K562 (cell line): Measurements from ENCODE around the gene PDE6D. TPM values are rescaled to one million over a fixed set of nuclear protein-coding genes. Genes with fewer than 3 reads are reported as not detected.

Source experiments
- ATAC-seq: fragments of 200-7000 bp; cut with Tn5 transposase; 3 replicates; pipeline ENCODE4 v1.9.1; 2020; ENCODE audit warnings: moderate library complexity
- BruUV-seq: library from RNA; stranded (reverse); fragments of 400-500 nt; replicated peaks from 2 replicates; lab custom pipeline; 2021; lab: Mats Ljungman, UMichigan
- CTCF ChIA-PET: fragments of 300-600 bp; formaldehyde crosslinking; extraction: SDS; loops from one replicate; lab custom pipeline; 2021; ENCODE audit warnings: low intra/inter-chr PET ratio; lab: Yijun Ruan, JAX
- POLR2A ChIA-PET: fragments of 300-600, 350-650 bp; sonication (Branson Sonifier 250); formaldehyde crosslinking; extraction: SDS; loops from one replicate; lab custom pipeline; 2021; ENCODE audit warnings: antibody characterized with exemption, inconsistent platforms; lab: Yijun Ruan, JAX
- DNase-seq, 4 experiments: peaks; one replicate each; pipeline versions ENCODE4 v3.0.0 to v3.0.0-alpha.2; 2011 to 2018; ENCODE audit warnings: low spot score in 3 of 4, mixed read lengths in 3 of 4; ENCODE audit errors: extremely low read depth in 1 of 4
- FAIRE-seq: peaks from 2 replicates; lab custom pipeline; 2011; peaks lifted over from hg19 to GRCh38; lab: Jason Lieb, UNC
- H2AFZ ChIP-seq: 2 replicates; pipeline ENCODE4 v1.6.0; 2011; ENCODE audit warnings: low read depth, low read length, control low read depth, inconsistent platforms
- H3K27ac ChIP-seq: fragments of 200-600 bp; 3 replicates; pipeline ENCODE4 v1.8.0; 2011; ENCODE audit warnings: low read depth, mild to moderate bottlenecking, control low read depth, inconsistent platforms, low read length, moderate library complexity, mixed read lengths; ENCODE audit errors: extremely low read depth
- H3K27me3 ChIP-seq, 2 experiments: fragments of 300-600 bp in 1 of 2; 2 replicates in 1 of 2; 3 replicates in 1 of 2; pipeline versions ENCODE4 v1.6.0 to v1.8.0; 2011; ENCODE audit warnings: inconsistent platforms in 2 of 2, low read length in 2 of 2, mild to moderate bottlenecking in 1 of 2, mixed read lengths in 1 of 2, moderate library complexity in 1 of 2; ENCODE audit not compliant: control insufficient read depth in 2 of 2, insufficient read depth in 2 of 2
- H3K36me3 ChIP-seq: fragments of 300-600 bp; 3 replicates; pipeline ENCODE4 v1.8.0; 2011; ENCODE audit warnings: mild to moderate bottlenecking, low read length, inconsistent platforms; ENCODE audit not compliant: control insufficient read depth, insufficient read depth
- H3K4me1 ChIP-seq, 2 experiments: fragments of 200-600 bp in 1 of 2; replicated peaks in 1 of 2; 2 replicates in 1 of 2; 3 replicates in 1 of 2; pipeline versions ENCODE4 v1.5.1 to v1.8.0; 2011; ENCODE audit warnings: inconsistent platforms in 2 of 2, low read length in 2 of 2, mild to moderate bottlenecking in 1 of 2, mixed read lengths in 1 of 2, moderate library complexity in 1 of 2; ENCODE audit not compliant: control insufficient read depth in 2 of 2, insufficient read depth in 2 of 2
- H3K4me2 ChIP-seq: 2 replicates; pipeline ENCODE4 v1.6.1; 2011; ENCODE audit warnings: low read length, control low read depth, inconsistent platforms, mixed read lengths; ENCODE audit not compliant: insufficient read depth
- H3K4me3 ChIP-seq: fragments of 200-600 bp; sonication (generic), shearing (Covaris generic); 2 replicates; pipeline ENCODE4 v1.5.1; 2016; ENCODE audit warnings: control low read depth, inconsistent platforms
- H3K79me2 ChIP-seq: fragments of 200-600 bp; 3 replicates; pipeline ENCODE4 v1.8.0; 2011; ENCODE audit warnings: low read length, inconsistent platforms; ENCODE audit not compliant: control insufficient read depth, insufficient read depth
- H3K9ac ChIP-seq, 2 experiments: 2 replicates each; pipeline versions ENCODE4 v1.6.0 to v1.6.1; 2011; ENCODE audit warnings: low read depth in 2 of 2, low read length in 2 of 2, control low read depth in 1 of 2, inconsistent platforms in 1 of 2, mild to moderate bottlenecking in 1 of 2, mixed read lengths in 1 of 2; ENCODE audit not compliant: insufficient read depth in 1 of 2
- H3K9me1 ChIP-seq: one replicate; pipeline ENCODE4 v1.6.0; 2011; ENCODE audit warnings: inconsistent platforms, mild to moderate bottlenecking, low read length, moderate library complexity; ENCODE audit not compliant: control insufficient read depth, insufficient read depth
- H3K9me3 ChIP-seq: replicated peaks from 2 replicates; pipeline ENCODE4 v1.5.1; 2011; ENCODE audit warnings: low read depth, low read length, inconsistent platforms; ENCODE audit not compliant: control insufficient read depth, insufficient read depth
- H4K20me1 ChIP-seq: replicated peaks from 2 replicates; pipeline ENCODE4 v1.6.1; 2011; ENCODE audit warnings: low read length, inconsistent platforms, mixed read lengths; ENCODE audit not compliant: control insufficient read depth, insufficient read depth
- POLR2A ChIP-seq: fragments of 450-650 bp; conservative IDR thresholded peaks from 2 replicates; pipeline ENCODE4 v1.6.1; 2016
- RBFOX2 ChIP-seq: fragments of 200-400 bp; formaldehyde crosslinking; IDR thresholded peaks from 2 replicates; pipeline ENCODE4 v1.6.1; 2017; ENCODE audit warnings: low read depth, mild to moderate bottlenecking, low read length, moderate library complexity
- WGBS: fragments of 100-300 bp; shearing (Covaris generic); methylation state at CpG from one replicate; pipeline ENCODE4 v1.1.6; 2016; ENCODE audit warnings: low coverage, mixed read lengths; ENCODE audit not compliant: insufficient coverage; ENCODE audit errors: missing lambda C conversion rate; 5-methylcytosine and 5-hydroxymethylcytosine counted together
- in situ Hi-C: fragments of 300-500 bp; cut with MboI; formaldehyde crosslinking; loops from 4 replicates; pipeline ENCODE4 v1.15.0; 2018; ENCODE audit warnings: inconsistent platforms, mixed read lengths
- intact Hi-C: fragments of 100-400 bp; cut with micrococcal nuclease; formaldehyde crosslinking; loops from 2 replicates; pipeline ENCODE4 v1.14.2; 2022
- polyA plus RNA-seq, 8 experiments: library from polyadenylated mRNA; depleted of rRNA in 4 of 8; stranded (reverse) in 5 of 8; unstranded in 3 of 8; fragments of >200 nt; fragmentation: Nextera tagmentation in 2 of 8; fragmentation: Illumina TruSeq in 1 of 8; extraction: Ambion mirVana in 2 of 8; extraction: Trizol in 1 of 8; gene quantifications; 2 replicates each; pipeline versions ENCODE4 v1.2.1 to v1.2.3, GENCODE V29; 2011 to 2014; ENCODE audit warnings: inconsistent platforms in 1 of 8, missing spikeins in 1 of 8
- total RNA-seq, 7 experiments: library from RNA; depleted of rRNA in 6 of 7; stranded (reverse); fragments of >200 nt in 6 of 7; fragmentation: Illumina TruSeq in 2 of 7; extraction: Trizol in 2 of 7; gene quantifications; 2 replicates each; pipeline versions ENCODE4 v1.2.1 to v1.2.3, GENCODE V29; 2011 to 2021; ENCODE audit warnings: low replicate concordance in 1 of 7
- TF ChIP-seq, protein P1 (sequence below): fragments of 250-450 bp; sonication (Bioruptor Pico); IDR thresholded peaks from 2 replicates; pipeline ENCODE4 v1.4.0; 2020; ENCODE audit warnings: mild to moderate bottlenecking
- TF ChIP-seq, protein P2 (sequence below): sonication (generic); formaldehyde crosslinking; IDR thresholded peaks from 2 replicates; pipeline ENCODE4 v1.8.0; 2022; ENCODE audit warnings: missing genetic modification reagents, mild to moderate bottlenecking, borderline replicate concordance

Gene PDE6D
- total and polyA plus RNA-seq, 9 of the 15 experiments (the other 6 are each of a cell fraction or from before 2014, with no cell fraction given), result 0.65 to 11.6 (median 7.0) TPM

DNA sequence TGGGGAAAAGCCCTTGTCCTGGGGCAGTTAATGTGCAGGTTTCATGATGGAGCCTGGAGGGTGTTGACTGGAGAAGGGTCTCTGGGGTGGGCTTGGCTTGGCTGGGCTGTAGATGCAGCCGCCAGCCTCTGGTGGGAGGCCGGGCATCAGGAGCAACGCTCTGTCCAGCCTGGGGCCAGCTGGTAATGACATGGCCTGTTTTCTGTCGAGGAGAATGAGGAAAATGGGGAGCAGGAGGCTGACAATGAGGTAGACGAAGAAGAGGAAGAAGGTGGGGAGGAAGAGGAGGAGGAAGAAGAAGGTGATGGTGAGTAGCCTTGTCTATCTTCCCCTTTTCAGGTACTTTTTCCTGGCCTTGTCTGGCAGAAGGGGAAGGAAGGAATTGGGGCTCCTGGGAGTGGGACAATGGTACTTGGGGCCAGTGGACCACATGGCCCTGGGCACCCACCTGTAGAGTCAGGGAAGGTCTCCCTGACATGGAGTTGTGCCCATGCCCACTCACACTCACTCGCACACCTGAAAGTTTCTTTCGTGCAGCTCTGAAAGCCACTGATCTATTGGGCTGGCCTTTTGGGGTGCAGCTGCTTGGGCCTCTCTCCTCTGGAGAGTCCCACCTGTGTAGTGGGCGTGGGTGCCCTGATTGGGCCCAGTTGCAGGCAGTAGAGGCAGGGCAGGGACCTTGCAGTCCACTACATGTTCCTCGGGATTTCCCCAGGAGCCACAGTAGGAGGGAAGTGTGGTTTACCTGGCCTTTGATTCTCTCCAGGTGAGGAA lies 69.2 kb downstream of the PDE6D start:
- TF ChIP-seq, protein P1, sequence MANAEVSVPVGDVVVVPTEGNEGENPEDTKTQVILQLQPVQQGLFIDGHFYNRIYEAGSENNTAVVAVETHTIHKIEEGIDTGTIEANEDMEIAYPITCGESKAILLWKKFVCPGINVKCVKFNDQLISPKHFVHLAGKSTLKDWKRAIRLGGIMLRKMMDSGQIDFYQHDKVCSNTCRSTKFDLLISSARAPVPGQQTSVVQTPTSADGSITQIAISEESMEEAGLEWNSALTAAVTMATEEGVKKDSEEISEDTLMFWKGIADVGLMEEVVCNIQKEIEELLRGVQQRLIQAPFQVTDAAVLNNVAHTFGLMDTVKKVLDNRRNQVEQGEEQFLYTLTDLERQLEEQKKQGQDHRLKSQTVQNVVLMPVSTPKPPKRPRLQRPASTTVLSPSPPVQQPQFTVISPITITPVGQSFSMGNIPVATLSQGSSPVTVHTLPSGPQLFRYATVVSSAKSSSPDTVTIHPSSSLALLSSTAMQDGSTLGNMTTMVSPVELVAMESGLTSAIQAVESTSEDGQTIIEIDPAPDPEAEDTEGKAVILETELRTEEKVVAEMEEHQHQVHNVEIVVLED, result no peak
- TF ChIP-seq POLR2A (peak; percentile 30; the same call in 1 of the 2 replicates), RBFOX2 (0 out of 2 replicates have a peak, but pooled peaks have one; percentile 43)
- TF ChIP-seq, protein P2, sequence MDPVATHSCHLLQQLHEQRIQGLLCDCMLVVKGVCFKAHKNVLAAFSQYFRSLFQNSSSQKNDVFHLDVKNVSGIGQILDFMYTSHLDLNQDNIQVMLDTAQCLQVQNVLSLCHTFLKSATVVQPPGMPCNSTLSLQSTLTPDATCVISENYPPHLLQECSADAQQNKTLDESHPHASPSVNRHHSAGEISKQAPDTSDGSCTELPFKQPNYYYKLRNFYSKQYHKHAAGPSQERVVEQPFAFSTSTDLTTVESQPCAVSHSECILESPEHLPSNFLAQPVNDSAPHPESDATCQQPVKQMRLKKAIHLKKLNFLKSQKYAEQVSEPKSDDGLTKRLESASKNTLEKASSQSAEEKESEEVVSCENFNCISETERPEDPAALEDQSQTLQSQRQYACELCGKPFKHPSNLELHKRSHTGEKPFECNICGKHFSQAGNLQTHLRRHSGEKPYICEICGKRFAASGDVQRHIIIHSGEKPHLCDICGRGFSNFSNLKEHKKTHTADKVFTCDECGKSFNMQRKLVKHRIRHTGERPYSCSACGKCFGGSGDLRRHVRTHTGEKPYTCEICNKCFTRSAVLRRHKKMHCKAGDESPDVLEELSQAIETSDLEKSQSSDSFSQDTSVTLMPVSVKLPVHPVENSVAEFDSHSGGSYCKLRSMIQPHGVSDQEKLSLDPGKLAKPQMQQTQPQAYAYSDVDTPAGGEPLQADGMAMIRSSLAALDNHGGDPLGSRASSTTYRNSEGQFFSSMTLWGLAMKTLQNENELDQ (CRISPR knock-in tag), result no peak
- TF ChIP-seq, all 486 proteins: peak for 2
- FAIRE-seq (no peak), DNase-seq (no peak), ATAC-seq (no peak)
- BruUV-seq, result no TSS peak
- in situ Hi-C loops (loop anchor here (5.0 kb wide), 2 partner anchors 35 to 105 kb away; no protein-coding TSS in a partner anchor), intact Hi-C loops (loop anchor here (2.0 kb wide), 1 partner anchor 197 kb away; no protein-coding TSS in a partner anchor)
- H3K4me1 ChIP-seq, result peaks cover 32 to 73% of the 10 kb centered on the region in 2 experiments; a peak in 4 of 5 replicates
- ChIA-PET CTCF (interaction anchor here (1.8 to 2.5 kb wide), 2 partner anchors 34 to 100 kb away, joined by 7 to 12 read pairs; no protein-coding TSS in a partner anchor), POLR2A (interaction anchor here (0.6 kb wide), 1 partner anchor 30 kb away, joined by 3 read pairs; no protein-coding TSS in a partner anchor)
- peak overlapping the region; percentile 78 for H3K4me2 ChIP-seq
- peak overlapping the region; percentile 92 to 99; a peak in 3 of 4 replicates for H3K9ac ChIP-seq
- no peaks in the 10 kb centered on the region for H3K9me3 ChIP-seq
- H3K9me1 ChIP-seq, result peaks cover 7% of the 10 kb centered on the region
- peaks cover 45% of the 10 kb centered on the region for H4K20me1 ChIP-seq
- H3K79me2 ChIP-seq, result peaks cover 50% of the 10 kb centered on the region
- WGBS, result 42% methylated on average over 8 of the region's 9 CpGs
- no peak overlapping the region for H2AFZ ChIP-seq
- H3K27ac ChIP-seq, result peak overlapping the region; percentile 91; the same call in 2 of the 3 replicates
- H3K36me3 ChIP-seq, result peaks cover 30% of the 10 kb centered on the region
- no peaks in the 10 kb centered on the region for H3K27me3 ChIP-seq
- H3K4me3 ChIP-seq, result peak overlapping the region; percentile 99
